CD4-positive, alpha-beta memory T cell (primary cell): ENCODE measurements around the gene SLMAP. TPM values are rescaled to one million over a fixed set of nuclear protein-coding genes. Genes with fewer than 3 reads are reported as not detected.

Experiments
- CTCF ChIA-PET: fragments of 350-600 bp; sonication (Branson Sonifier 250); formaldehyde crosslinking; loops from one replicate; lab custom pipeline; 2021; ENCODE audit warnings: inconsistent platforms; ENCODE audit not compliant: partially characterized antibody; lab: Charles Lee
- POLR2A ChIA-PET: fragments of 350-600 bp; sonication (Branson Sonifier 250); formaldehyde crosslinking; loops from one replicate; lab custom pipeline; 2021; ENCODE audit not compliant: partially characterized antibody; lab: Charles Lee
- DNase-seq, 5 donors: peaks; one replicate each; pipeline versions ENCODE4 v3.0.0 to v3.0.0-alpha.2; 2020 to 2022; ENCODE audit warnings: mixed read lengths in 1 of 5
- H3K27ac ChIP-seq: one replicate; pipeline ENCODE4 v1.7.0; 2013; ENCODE audit warnings: low read depth, low read length
- H3K27me3 ChIP-seq: 2 replicates; pipeline ENCODE4 v1.7.0; 2013; ENCODE audit warnings: mild to moderate bottlenecking, low read length, moderate library complexity; ENCODE audit not compliant: insufficient read depth
- H3K36me3 ChIP-seq: 2 replicates; pipeline ENCODE4 v1.7.0; 2013; ENCODE audit warnings: mild to moderate bottlenecking, low read length, moderate library complexity; ENCODE audit not compliant: insufficient read depth
- H3K4me1 ChIP-seq: 2 replicates; pipeline ENCODE4 v1.7.0; 2013; ENCODE audit warnings: mild to moderate bottlenecking, low read length, moderate library complexity; ENCODE audit not compliant: insufficient read depth
- H3K4me3 ChIP-seq, 2 donors: one replicate each; pipeline ENCODE4 v1.7.0; 2013; ENCODE audit warnings: low read length in 2 of 2, mild to moderate bottlenecking in 1 of 2
- H3K9me3 ChIP-seq, 2 donors: one replicate each; pipeline ENCODE4 v1.7.0; 2013; ENCODE audit warnings: low read length in 2 of 2, control low read depth in 1 of 2; ENCODE audit not compliant: control insufficient read depth in 1 of 2
- H3K27ac Mint-ChIP-seq, 7 donors: one replicate each; pipeline ENCODE4 v1.8.0; 2020 to 2021; ENCODE audit warnings: mixed read lengths in 7 of 7, mild to moderate bottlenecking in 6 of 7, inconsistent platforms in 3 of 7, moderate library complexity in 3 of 7
- H3K27me3 Mint-ChIP-seq, 2 donors: one replicate each; pipeline ENCODE4 v1.8.0; 2020 to 2021; ENCODE audit warnings: mixed read lengths in 2 of 2
- H3K36me3 Mint-ChIP-seq, 2 donors: one replicate each; pipeline ENCODE4 v1.8.0; 2020 to 2021; ENCODE audit warnings: mixed read lengths in 2 of 2, inconsistent platforms in 1 of 2, mild to moderate bottlenecking in 1 of 2
- H3K4me1 Mint-ChIP-seq, 4 donors: one replicate each; pipeline ENCODE4 v1.8.0; 2020 to 2021; ENCODE audit warnings: mixed read lengths in 4 of 4, mild to moderate bottlenecking in 1 of 4
- H3K4me3 Mint-ChIP-seq, 8 donors: one replicate each; pipeline ENCODE4 v1.8.0; 2020 to 2021; ENCODE audit warnings: mixed read lengths in 8 of 8, mild to moderate bottlenecking in 7 of 8, moderate library complexity in 6 of 8, inconsistent platforms in 3 of 8
- H3K9me3 Mint-ChIP-seq, 8 donors: one replicate each; pipeline ENCODE4 v1.8.0; 2020 to 2021; ENCODE audit warnings: mixed read lengths in 8 of 8, mild to moderate bottlenecking in 5 of 8, inconsistent platforms in 3 of 8, moderate library complexity in 1 of 8
- intact Hi-C: fragments of 100-400 bp; cut with micrococcal nuclease; formaldehyde crosslinking; loops from one replicate; pipeline ENCODE4 v1.15.1; 2023
- polyA plus RNA-seq, 2 donors: library from polyadenylated mRNA; unstranded; fragments of 300-500 nt; fragmentation: Illumina TruSeq; gene quantifications; one replicate each; pipeline ENCODE4 v1.2.3, GENCODE V29; 2021
- total RNA-seq, 2 experiments: library from RNA; stranded (reverse); gene quantifications; one replicate each; pipeline ENCODE4 v1.2.3, GENCODE V29; 2021

SLMAP gene
- total and polyA plus RNA-seq, 4 experiments from 2014 or later, result 17.5 to 69.0 (median 43.0) TPM

- Mint-ChIP-seq H3K4me3 (no peak overlapping the region), H3K9me3 (no peaks in the 10 kb centered on the region), H3K36me3 (peaks cover 14 to 19% of the 10 kb centered on the region in 2 donors), H3K27me3 (no peaks in the 10 kb centered on the region), H3K4me1 (no peaks in the 10 kb centered on the region), H3K27ac (no peak overlapping the region)
- Histone ChIP-seq H3K4me3 (no peak overlapping the region), H3K27me3 (no peaks in the 10 kb centered on the region), H3K36me3 (no peaks in the 10 kb centered on the region), H3K4me1 (no peaks in the 10 kb centered on the region), H3K27ac (no peak overlapping the region), H3K9me3 (no peaks in the 10 kb centered on the region)
- POLR2A ChIA-PET, result interaction anchor here (1.1 kb wide), 1 partner anchor 455 kb away, joined by 3 read pairs; no protein-coding TSS in a partner anchor
- peak in 1 of 5 donors; percentile 4 for DNase-seq
- CTCF ChIA-PET, result interaction anchor here (1.2 to 2.5 kb wide), 4 partner anchors 10 to 684 kb away, joined by 3 to 15 read pairs (median 5); no protein-coding TSS in a partner anchor
- intact Hi-C loops, result loop anchor here (2.0 kb wide), 1 partner anchor 456 kb away; no protein-coding TSS in a partner anchor
Observed at GRCh38 chr3:57852896-57853295, 96.8 kb downstream of the SLMAP start.

GRCh38 chr3:57855281-57855680 is 99.2 kb downstream of the SLMAP start:
- CTCF ChIA-PET, result interaction anchor here (1.8 to 2.4 kb wide), 2 partner anchors 24 to 458 kb away, joined by 4 to 24 read pairs; no protein-coding TSS in a partner anchor
- Histone ChIP-seq H3K9me3 (no peaks in the 10 kb centered on the region), H3K27ac (no peak overlapping the region), H3K36me3 (peaks cover 12% of the 10 kb centered on the region), H3K27me3 (no peaks in the 10 kb centered on the region), H3K4me1 (no peaks in the 10 kb centered on the region), H3K4me3 (no peak overlapping the region)
- Mint-ChIP-seq H3K27me3 (no peaks in the 10 kb centered on the region), H3K36me3 (peaks cover 22 to 25% of the 10 kb centered on the region in 2 donors), H3K9me3 (no peaks in the 10 kb centered on the region), H3K4me1 (no peaks in the 10 kb centered on the region), H3K27ac (no peak overlapping the region), H3K4me3 (no peak overlapping the region)
- POLR2A ChIA-PET, result no interaction called here
- no peak for DNase-seq
- intact Hi-C loops, result no loop called here

- Histone ChIP-seq H3K4me3 (no peak overlapping the region), H3K27me3 (no peaks in the 10 kb centered on the region), H3K27ac (no peak overlapping the region), H3K9me3 (no peaks in the 10 kb centered on the region), H3K4me1 (no peaks in the 10 kb centered on the region), H3K36me3 (peaks cover 16% of the 10 kb centered on the region)
- H3K27me3 Mint-ChIP-seq, result no peaks in the 10 kb centered on the region
- intact Hi-C loops, result no loop called here
- no peak for DNase-seq
- peaks cover 21 to 27% of the 10 kb centered on the region in 2 donors for H3K36me3 Mint-ChIP-seq
- POLR2A ChIA-PET, result interaction anchor here (0.6 kb wide), 2 partner anchors 134 to 164 kb away, joined by 3 read pairs; no protein-coding TSS in a partner anchor
- H3K4me1 Mint-ChIP-seq, result no peaks in the 10 kb centered on the region
- no peak overlapping the region for H3K4me3 Mint-ChIP-seq
- H3K9me3 Mint-ChIP-seq, result no peaks in the 10 kb centered on the region
- no peak overlapping the region for H3K27ac Mint-ChIP-seq
- CTCF ChIA-PET, result interaction anchor here (0.6 to 2.4 kb wide), 5 partner anchors 25 to 459 kb away, joined by 3 to 24 read pairs (median 3); no protein-coding TSS in a partner anchor
Observed at GRCh38 chr3:57855943-57856342, 99.8 kb downstream of the SLMAP start.

GRCh38 chr3:57856675-57857074 is 100.6 kb downstream of the SLMAP start:
- intact Hi-C loops, result no loop called here
- peak in 2 of 5 donors; percentile 4 for DNase-seq
- Histone ChIP-seq H3K9me3 (no peaks in the 10 kb centered on the region), H3K27ac (no peak overlapping the region), H3K27me3 (no peaks in the 10 kb centered on the region), H3K36me3 (peaks cover 18% of the 10 kb centered on the region), H3K4me3 (no peak overlapping the region), H3K4me1 (no peaks in the 10 kb centered on the region)
- no peaks in the 10 kb centered on the region for H3K4me1 Mint-ChIP-seq
- H3K27me3 Mint-ChIP-seq, result no peaks in the 10 kb centered on the region
- H3K4me3 Mint-ChIP-seq, result no peak overlapping the region
- ChIA-PET POLR2A (interaction anchor here (0.6 kb wide), 1 partner anchor 165 kb away, joined by 3 read pairs; no protein-coding TSS in a partner anchor), CTCF (interaction anchor here (0.6 to 2.4 kb wide), 6 partner anchors 26 to 459 kb away, joined by 3 to 24 read pairs (median 3); no protein-coding TSS in a partner anchor)
- H3K36me3 Mint-ChIP-seq, result peaks cover 22 to 27% of the 10 kb centered on the region in 2 donors
- H3K27ac Mint-ChIP-seq, result no peak overlapping the region
- H3K9me3 Mint-ChIP-seq, result no peaks in the 10 kb centered on the region

- POLR2A ChIA-PET, result no interaction called here
- Histone ChIP-seq H3K27me3 (no peaks in the 10 kb centered on the region), H3K9me3 (no peaks in the 10 kb centered on the region), H3K36me3 (peaks cover 39% of the 10 kb centered on the region), H3K27ac (no peak overlapping the region), H3K4me3 (no peak overlapping the region), H3K4me1 (no peaks in the 10 kb centered on the region)
- intact Hi-C loops, result no loop called here
- no peaks in the 10 kb centered on the region for H3K27me3 Mint-ChIP-seq
- no peaks in the 10 kb centered on the region for H3K4me1 Mint-ChIP-seq
- CTCF ChIA-PET, result interaction anchor here (1.6 kb wide), 1 partner anchor 10 kb away, joined by 4 read pairs; no protein-coding TSS in a partner anchor
- H3K27ac Mint-ChIP-seq, result peak overlapping the region in 1 of 7 donors; percentile 5
- no peak overlapping the region for H3K4me3 Mint-ChIP-seq
- DNase-seq, result no peak
- no peaks in the 10 kb centered on the region for H3K9me3 Mint-ChIP-seq
- H3K36me3 Mint-ChIP-seq, result peaks cover 51 to 55% of the 10 kb centered on the region in 2 donors
Observed at GRCh38 chr3:57862894-57863293, 106.8 kb downstream of the SLMAP start.

GRCh38 chr3:57863380-57863779 is 107.3 kb downstream of the SLMAP start:
- Mint-ChIP-seq H3K9me3 (no peaks in the 10 kb centered on the region), H3K4me3 (no peak overlapping the region), H3K4me1 (no peaks in the 10 kb centered on the region), H3K36me3 (peaks cover 49 to 53% of the 10 kb centered on the region in 2 donors), H3K27ac (peak overlapping the region in 1 of 7 donors; percentile 5), H3K27me3 (no peaks in the 10 kb centered on the region)
- DNase-seq, result no peak
- no peaks in the 10 kb centered on the region for H3K9me3 ChIP-seq
- no peak overlapping the region for H3K27ac ChIP-seq
- no peaks in the 10 kb centered on the region for H3K4me1 ChIP-seq
- H3K36me3 ChIP-seq, result peaks cover 37% of the 10 kb centered on the region
- H3K4me3 ChIP-seq, result no peak overlapping the region
- intact Hi-C loops, result no loop called here
- ChIA-PET POLR2A (no interaction called here), CTCF (interaction anchor here (1.6 kb wide), 1 partner anchor 10 kb away, joined by 4 read pairs; no protein-coding TSS in a partner anchor)
- H3K27me3 ChIP-seq, result no peaks in the 10 kb centered on the region

- Mint-ChIP-seq H3K4me1 (no peaks in the 10 kb centered on the region), H3K9me3 (no peaks in the 10 kb centered on the region), H3K27me3 (no peaks in the 10 kb centered on the region), H3K36me3 (peaks cover 43 to 53% of the 10 kb centered on the region in 2 donors), H3K4me3 (no peak overlapping the region), H3K27ac (no peak overlapping the region)
- Histone ChIP-seq H3K36me3 (peaks cover 30% of the 10 kb centered on the region), H3K27me3 (no peaks in the 10 kb centered on the region), H3K4me3 (no peak overlapping the region), H3K27ac (no peak overlapping the region), H3K4me1 (no peaks in the 10 kb centered on the region), H3K9me3 (no peaks in the 10 kb centered on the region)
- intact Hi-C loops, result no loop called here
- DNase-seq, result no peak
- ChIA-PET POLR2A (no interaction called here), CTCF (interaction anchor here (2.3 kb wide), 1 partner anchor 467 kb away, joined by 6 read pairs; no protein-coding TSS in a partner anchor)
Observed at GRCh38 chr3:57864853-57865252, 108.7 kb downstream of the SLMAP start.
